AG04449 (cell line): ENCODE results near the gene KLF17.
A peak's percentile ranks its signal among the peaks of the same experiment; 100 is the strongest.

Experiments used
- CTCF ChIA-PET: fragments of 350-600 bp; formaldehyde crosslinking; extraction: SDS; loops from one replicate; lab custom pipeline; 2021; ENCODE audit warnings: antibody characterized with exemption; lab: Yijun Ruan, JAX
- POLR2A ChIA-PET: fragments of 400-600, 350-600 bp; formaldehyde crosslinking; extraction: SDS; loops from one replicate; lab custom pipeline; 2020; ENCODE audit warnings: antibody characterized with exemption, inconsistent platforms; lab: Yijun Ruan, JAX
- DNase-seq: peaks from one replicate; pipeline ENCODE4 v3.0.0-alpha.2; 2010; ENCODE audit warnings: low read depth, low spot score
- H3K4me3 ChIP-seq: 2 replicates; pipeline ENCODE4 v1.5.1; 2011; ENCODE audit warnings: low read depth, mild to moderate bottlenecking, control low read depth, low read length
- TF ChIP-seq, protein P1 (sequence below): IDR thresholded peaks from one replicate; pipeline ENCODE4 v1.5.1; 2011; ENCODE audit warnings: mild to moderate bottlenecking, moderate library complexity, low read length, control low read depth, inconsistent platforms; ENCODE audit not compliant: insufficient read depth; ENCODE audit errors: missing control alignments

Gene KLF17

GRCh38 chr1:44103270-44104131 lies 15.1 kb upstream of the KLF17 start:
- ChIA-PET POLR2A (interaction anchor here (0.6 kb wide), 1 partner anchor 11 kb away, joined by 4 read pairs; no protein-coding TSS in a partner anchor), CTCF (interaction anchor here (0.9 to 1.6 kb wide), 8 partner anchors 8 to 115 kb away, joined by 3 to 6 read pairs (median 4); no protein-coding TSS in a partner anchor)
- H3K4me3 ChIP-seq = no peak overlapping the region
- DNase-seq = no peak
- TF ChIP-seq, protein P1, sequence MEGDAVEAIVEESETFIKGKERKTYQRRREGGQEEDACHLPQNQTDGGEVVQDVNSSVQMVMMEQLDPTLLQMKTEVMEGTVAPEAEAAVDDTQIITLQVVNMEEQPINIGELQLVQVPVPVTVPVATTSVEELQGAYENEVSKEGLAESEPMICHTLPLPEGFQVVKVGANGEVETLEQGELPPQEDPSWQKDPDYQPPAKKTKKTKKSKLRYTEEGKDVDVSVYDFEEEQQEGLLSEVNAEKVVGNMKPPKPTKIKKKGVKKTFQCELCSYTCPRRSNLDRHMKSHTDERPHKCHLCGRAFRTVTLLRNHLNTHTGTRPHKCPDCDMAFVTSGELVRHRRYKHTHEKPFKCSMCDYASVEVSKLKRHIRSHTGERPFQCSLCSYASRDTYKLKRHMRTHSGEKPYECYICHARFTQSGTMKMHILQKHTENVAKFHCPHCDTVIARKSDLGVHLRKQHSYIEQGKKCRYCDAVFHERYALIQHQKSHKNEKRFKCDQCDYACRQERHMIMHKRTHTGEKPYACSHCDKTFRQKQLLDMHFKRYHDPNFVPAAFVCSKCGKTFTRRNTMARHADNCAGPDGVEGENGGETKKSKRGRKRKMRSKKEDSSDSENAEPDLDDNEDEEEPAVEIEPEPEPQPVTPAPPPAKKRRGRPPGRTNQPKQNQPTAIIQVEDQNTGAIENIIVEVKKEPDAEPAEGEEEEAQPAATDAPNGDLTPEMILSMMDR = peak; percentile 27

- TF ChIP-seq, protein P1 = no peak
- DNase-seq = no peak
- POLR2A ChIA-PET = no interaction called here
- H3K4me3 ChIP-seq = no peak overlapping the region
- CTCF ChIA-PET = no interaction called here
These were observed 12.8 kb upstream of the KLF17 start for GRCh38 chr1:44105810-44106209.

DNA sequence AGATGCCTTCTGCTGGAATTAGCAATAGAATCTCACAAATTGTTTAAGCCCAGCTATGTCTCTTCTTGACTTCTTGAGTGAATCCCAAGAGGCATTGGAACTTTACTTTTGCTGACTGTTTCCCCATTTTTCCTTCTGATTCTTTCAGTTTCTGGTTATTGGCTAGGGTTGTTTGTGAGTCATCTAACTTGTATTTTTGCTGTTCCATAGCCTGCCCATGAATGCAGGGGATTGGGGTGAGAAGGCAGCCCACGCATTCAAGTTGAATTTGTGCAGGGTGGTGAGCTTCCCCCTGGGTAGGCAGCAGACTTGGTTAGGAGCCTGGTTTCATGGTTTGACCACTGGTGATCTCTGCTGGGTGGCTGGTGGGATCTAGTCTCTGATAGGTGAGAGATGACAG lies 10.4 kb upstream of the KLF17 start:
- no peak overlapping the region for H3K4me3 ChIP-seq
- ChIA-PET POLR2A (no interaction called here), CTCF (interaction anchor here (0.5 to 1.3 kb wide), 4 partner anchors 26 to 103 kb away, joined by 3 to 4 read pairs (median 3); no protein-coding TSS in a partner anchor)
- TF ChIP-seq, protein P1 = no peak
- DNase-seq = peak; percentile 9

DNA sequence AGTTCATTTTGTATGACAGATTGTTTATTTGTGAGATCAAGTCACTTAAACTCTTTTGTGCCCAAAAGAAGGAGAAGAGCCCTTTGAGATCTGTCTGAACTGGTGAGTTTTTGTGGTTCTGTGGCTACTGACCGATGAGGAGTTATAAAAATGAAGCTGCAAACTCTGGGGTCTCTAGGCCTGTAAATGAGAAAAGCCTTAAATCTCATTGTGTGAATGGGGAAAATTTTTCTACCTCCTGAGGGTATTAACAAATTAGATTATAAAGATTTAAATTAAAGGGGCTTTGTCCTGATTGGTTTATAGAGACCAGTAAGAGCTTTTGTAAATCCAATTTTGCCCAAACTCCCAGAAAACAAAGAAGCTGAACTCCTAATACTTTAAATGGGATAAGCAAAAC lies 9.7 kb upstream of the KLF17 start:
- TF ChIP-seq, protein P1 = no peak
- ChIA-PET CTCF (interaction anchor here (0.5 to 1.3 kb wide), 3 partner anchors 27 to 62 kb away, joined by 3 read pairs; no protein-coding TSS in a partner anchor), POLR2A (no interaction called here)
- no peak overlapping the region for H3K4me3 ChIP-seq
- DNase-seq = no peak

GRCh38 chr1:44110916-44111315 lies 7.7 kb upstream of the KLF17 start:
- no peak overlapping the region for H3K4me3 ChIP-seq
- CTCF ChIA-PET = interaction anchor here (1.0 to 1.2 kb wide), 2 partner anchors 18 to 63 kb away, joined by 3 to 5 read pairs; no protein-coding TSS in a partner anchor
- TF ChIP-seq, protein P1 = no peak
- POLR2A ChIA-PET = no interaction called here
- DNase-seq = no peak

GRCh38 chr1:44111861-44112260 lies 6.8 kb upstream of the KLF17 start:
- POLR2A ChIA-PET = interaction anchor here (0.7 kb wide), 1 partner anchor 19 kb away, joined by 4 read pairs; no protein-coding TSS in a partner anchor

More at GRCh38 chr1:44111861-44112260, 6.8 kb upstream of the KLF17 start:
- TF ChIP-seq, protein P1 = no peak
- H3K4me3 ChIP-seq = no peak overlapping the region
- CTCF ChIA-PET = interaction anchor here (1.0 to 1.2 kb wide), 3 partner anchors 9 to 19 kb away, joined by 3 to 4 read pairs (median 3); no protein-coding TSS in a partner anchor
- DNase-seq = no peak
